Tibial nerve (tissue), 3 donors: ENCODE measurements around the gene PCGF5.

Experiments
- POLR2A ChIP-seq, 2 donors: fragments of 450-650 bp; IDR thresholded peaks; one replicate each; pipeline ENCODE4 v1.6.1; 2017; ENCODE audit warnings: antibody characterized with exemption in 2 of 2, mild to moderate bottlenecking in 2 of 2, moderate library complexity in 2 of 2
- TF ChIP-seq, protein P1 (sequence below), 5 experiments: fragments of 200-600 bp in 3 of 5; fragments of 450-650 bp in 2 of 5; sonication (generic) in 3 of 5; IDR thresholded peaks; one replicate each; pipeline ENCODE4 v1.5.1; 2016 to 2019; ENCODE audit warnings: antibody characterized with exemption in 5 of 5, mild to moderate bottlenecking in 3 of 5, moderate library complexity in 2 of 5

DNA sequence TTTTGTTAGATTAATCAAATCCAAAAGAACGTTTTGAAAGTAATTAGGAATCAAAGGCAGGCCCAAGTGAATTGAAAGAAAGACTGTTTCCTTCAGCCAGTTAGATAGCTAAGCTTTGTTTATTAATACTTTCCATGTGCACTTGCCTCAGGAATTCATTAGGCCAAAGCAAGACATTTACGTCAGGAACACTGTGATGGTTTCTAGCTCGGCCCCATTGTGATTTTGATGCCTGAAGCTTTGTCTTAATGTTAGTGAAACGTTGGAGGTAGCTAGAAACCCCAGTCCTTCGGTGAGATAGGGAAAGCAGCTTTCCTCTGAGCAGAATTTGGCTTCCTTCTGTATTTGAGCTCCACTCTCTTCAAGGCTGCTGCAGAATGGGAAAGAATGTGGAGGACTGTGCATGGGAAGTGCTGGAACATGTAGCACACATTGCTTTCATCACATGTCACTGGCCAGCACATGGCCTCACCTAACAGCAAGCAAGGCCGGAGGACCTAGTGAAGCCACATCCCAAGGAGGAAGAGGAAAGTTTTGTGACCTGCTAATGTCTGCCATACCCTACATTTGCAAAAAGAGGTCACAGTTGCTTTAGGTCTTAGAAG is 64.1 kb downstream of the PCGF5 start:
- TF ChIP-seq, protein P1, sequence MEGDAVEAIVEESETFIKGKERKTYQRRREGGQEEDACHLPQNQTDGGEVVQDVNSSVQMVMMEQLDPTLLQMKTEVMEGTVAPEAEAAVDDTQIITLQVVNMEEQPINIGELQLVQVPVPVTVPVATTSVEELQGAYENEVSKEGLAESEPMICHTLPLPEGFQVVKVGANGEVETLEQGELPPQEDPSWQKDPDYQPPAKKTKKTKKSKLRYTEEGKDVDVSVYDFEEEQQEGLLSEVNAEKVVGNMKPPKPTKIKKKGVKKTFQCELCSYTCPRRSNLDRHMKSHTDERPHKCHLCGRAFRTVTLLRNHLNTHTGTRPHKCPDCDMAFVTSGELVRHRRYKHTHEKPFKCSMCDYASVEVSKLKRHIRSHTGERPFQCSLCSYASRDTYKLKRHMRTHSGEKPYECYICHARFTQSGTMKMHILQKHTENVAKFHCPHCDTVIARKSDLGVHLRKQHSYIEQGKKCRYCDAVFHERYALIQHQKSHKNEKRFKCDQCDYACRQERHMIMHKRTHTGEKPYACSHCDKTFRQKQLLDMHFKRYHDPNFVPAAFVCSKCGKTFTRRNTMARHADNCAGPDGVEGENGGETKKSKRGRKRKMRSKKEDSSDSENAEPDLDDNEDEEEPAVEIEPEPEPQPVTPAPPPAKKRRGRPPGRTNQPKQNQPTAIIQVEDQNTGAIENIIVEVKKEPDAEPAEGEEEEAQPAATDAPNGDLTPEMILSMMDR (IDR thresholded peaks at IDR 0.05), result no peak
- TF ChIP-seq POLR2A (IDR thresholded peaks at IDR 0.05), result no peak
